Ecto neural progenitor cell (in vitro differentiated cells): ENCODE results near the gene PIH1D2.
"Not testable (repeated sequence)": the region's sequence is repeated elsewhere in the genome, so short reads cannot be mapped to it uniquely, and the experiment has no call there.

Experiments used
- DNase-seq: peaks from one replicate; pipeline ENCODE4 v3.0.0-alpha.2; 2018; ENCODE audit warnings: low spot score

The PIH1D2 gene, protein sequence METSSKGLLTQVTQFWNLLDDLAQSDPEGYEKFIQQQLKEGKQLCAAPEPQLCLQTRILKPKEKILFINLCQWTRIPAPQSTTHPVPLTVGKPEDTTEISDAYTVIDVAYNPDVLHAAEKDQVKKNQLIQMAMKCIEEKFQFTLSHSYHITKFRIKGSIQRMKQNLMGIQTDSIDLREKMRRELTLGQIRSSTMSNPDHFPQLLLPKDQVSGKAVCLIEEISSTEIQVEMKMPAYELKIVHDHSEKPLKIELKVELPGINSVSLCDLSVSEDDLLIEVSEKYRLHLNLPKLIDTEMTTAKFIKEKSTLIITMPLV

GRCh38 chr11:112073941-112074811 is at the start of gene PIH1D2, which contains the start of gene NKAPD1:
PIH1D2 (minus strand) TSS chr11:112074017; CDS start chr11:112073174, 843 bp downstream.
NKAPD1 (plus strand) TSS chr11:112074299; CDS start chr11:112075575, 1,276 bp downstream.
- DNase-seq: peak; percentile 88

DNA sequence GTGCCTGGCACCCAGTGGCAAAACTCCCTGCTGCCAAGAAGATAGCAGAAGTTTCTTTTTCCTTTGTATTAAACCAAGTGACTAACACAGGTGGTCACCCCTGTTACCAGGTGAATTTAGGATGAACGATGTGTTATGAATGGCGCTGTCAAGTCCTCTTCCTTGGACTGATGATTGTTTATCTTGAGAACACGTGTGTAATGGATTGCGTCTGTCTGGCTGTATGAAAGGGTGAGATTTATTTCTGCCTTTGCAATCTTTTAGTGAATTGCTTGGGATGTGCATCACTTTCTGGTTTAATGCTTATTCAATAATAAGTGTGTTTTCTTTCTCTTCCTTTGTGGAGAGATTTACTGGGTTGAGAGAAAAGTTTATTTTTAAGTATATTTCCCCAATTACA is 49.3 kb upstream of the PIH1D2 start:
- DNase-seq: no peak

- DNase-seq: no peak
Observed at GRCh38 chr11:112121981-112122615, 48.3 kb upstream of the PIH1D2 start.

- DNase-seq: no peak
Observed at GRCh38 chr11:112118176-112118575, 44.4 kb upstream of the PIH1D2 start.

GRCh38 chr11:112115386-112115785 is 41.6 kb upstream of the PIH1D2 start:
- no peak for DNase-seq

GRCh38 chr11:112114460-112114859 is 40.6 kb upstream of the PIH1D2 start:
- DNase-seq: no peak

GRCh38 chr11:112113539-112114457 is 40.0 kb upstream of the PIH1D2 start:
- DNase-seq: no peak

- DNase-seq: no peak
Observed at GRCh38 chr11:112106070-112106469, 32.3 kb upstream of the PIH1D2 start.

DNA sequence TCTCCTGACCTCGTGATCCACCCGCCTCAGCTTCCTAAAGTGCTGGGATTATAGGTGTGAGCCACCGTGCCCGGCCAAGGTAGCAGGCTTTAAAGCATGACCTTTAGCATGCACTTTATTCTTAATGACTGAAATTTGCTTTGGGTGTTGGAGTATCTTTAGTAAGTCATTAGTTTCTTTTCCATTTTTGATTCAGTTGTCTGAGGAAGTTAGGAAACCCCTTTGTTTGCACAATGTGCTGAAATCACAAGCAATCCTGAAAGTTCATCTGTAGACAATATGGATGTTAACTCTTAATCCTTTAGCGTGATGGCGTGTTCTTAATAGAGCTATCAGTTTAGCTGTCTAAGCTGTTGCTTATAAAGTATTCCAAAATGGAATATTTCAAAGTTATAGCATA is 29.6 kb upstream of the PIH1D2 start:
- no peak for DNase-seq

GRCh38 chr11:112100462-112100861 is 26.6 kb upstream of the PIH1D2 start:
- DNase-seq: no peak

GRCh38 chr11:112097734-112098528 is 24.1 kb upstream of the PIH1D2 start:
- no peak for DNase-seq

DNA sequence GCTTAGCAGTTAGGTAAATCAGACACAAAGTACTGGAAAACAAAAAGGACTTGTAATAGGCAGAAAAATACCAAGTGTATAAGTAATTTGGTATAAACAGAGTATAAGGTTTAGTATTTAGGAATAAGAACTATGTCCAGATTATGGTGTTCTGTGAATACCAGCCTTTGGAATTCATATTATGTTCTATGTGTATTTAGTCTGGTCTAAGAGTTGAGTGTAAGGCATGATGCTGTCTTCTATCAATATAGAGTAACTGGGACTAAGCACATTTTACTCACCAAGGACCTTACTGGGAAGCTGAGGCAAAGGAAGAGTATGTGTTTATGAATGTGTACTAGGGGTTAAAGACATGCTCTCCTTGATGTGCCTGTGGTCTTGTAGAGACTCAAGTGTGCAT is 22.4 kb upstream of the PIH1D2 start:
- no peak for DNase-seq

- DNase-seq: not testable (repeated sequence)
Observed at GRCh38 chr11:112095302-112095701, 21.5 kb upstream of the PIH1D2 start.

- DNase-seq: no peak
Observed at GRCh38 chr11:112087212-112087611, 13.4 kb upstream of the PIH1D2 start.

- DNase-seq: peak; percentile 97
Observed at GRCh38 chr11:112086422-112087191, 12.8 kb upstream of the PIH1D2 start, which contains the start of the genes SDHD and TIMM8B. SDHD (plus strand) TSS chr11:112086873; CDS start chr11:112086908, 35 bp downstream. TIMM8B (minus strand) TSS chr11:112086756; CDS start chr11:112086723, 33 bp downstream.

GRCh38 chr11:112085822-112086421 is 12.1 kb upstream of the PIH1D2 start:
- DNase-seq: no peak

DNA sequence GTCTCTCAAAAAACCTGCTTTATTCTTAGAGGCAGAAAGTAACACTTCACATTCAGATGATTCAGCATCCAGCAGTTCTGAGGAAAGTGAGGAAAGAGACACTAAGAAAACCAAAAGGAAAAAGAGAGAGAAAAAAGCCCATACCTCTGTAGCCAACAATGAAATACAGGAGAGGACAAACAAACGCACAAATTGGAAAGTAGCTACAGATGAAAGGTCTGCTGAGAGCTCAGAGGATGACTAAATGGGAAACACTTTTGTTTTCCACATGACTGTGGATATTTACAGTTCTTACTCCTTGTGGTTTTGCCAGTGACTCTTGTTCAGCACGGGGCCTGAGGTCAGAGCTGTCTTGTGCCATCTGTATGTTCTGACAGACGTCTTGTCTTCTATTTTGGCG is 8.9 kb upstream of the PIH1D2 start:
- DNase-seq: no peak

DNA sequence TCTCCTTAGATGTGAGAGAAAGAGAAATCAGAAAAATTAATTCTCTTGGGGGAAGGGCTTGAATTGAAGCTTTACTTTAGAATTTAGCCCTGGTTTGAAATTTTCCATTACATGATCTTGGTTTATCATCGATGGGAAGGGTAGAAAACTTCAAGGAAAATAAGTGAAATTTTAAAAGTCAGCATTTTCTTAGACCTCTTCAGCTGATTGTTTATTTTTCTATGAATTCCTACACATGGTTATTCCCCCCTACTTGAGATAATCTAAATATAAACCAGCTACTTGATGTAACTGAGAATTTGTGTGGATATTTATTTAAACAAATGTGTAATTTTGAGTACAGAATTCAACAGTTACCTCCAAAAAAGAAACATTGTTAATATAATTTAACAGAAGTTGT is 10.9 kb downstream of the PIH1D2 start:
- no peak for DNase-seq

DNA sequence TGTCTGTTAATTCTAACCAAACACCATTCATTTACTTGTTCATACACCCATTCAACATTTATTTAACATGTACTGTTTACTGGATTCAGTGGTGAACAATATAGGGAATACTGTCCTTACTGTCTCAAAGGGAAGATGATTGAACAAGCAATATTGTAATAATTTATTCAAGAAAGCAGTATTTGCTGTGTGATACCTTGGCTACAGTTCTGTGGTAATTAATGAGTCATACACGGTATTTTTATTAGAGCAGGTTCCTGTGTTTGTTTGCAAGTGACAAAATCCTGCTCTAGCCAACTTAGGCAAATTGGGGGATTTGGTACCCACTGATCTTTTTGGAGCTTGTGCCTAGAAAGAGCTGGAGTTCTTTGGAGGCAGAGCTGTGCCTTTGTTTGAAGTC is 15.7 kb downstream of the PIH1D2 start:
- DNase-seq: no peak
